ENCODE measurements around the gene PCDHGB5.

- TF ChIP-seq, protein P1, sequence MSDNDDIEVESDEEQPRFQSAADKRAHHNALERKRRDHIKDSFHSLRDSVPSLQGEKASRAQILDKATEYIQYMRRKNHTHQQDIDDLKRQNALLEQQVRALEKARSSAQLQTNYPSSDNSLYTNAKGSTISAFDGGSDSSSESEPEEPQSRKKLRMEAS (IDR thresholded peaks at IDR 0.05): no peak
- no peak for TF ChIP-seq RAD21 (IDR thresholded peaks at IDR 0.05; ENCODE audit: low read depth)
- TF ChIP-seq EP300 (IDR thresholded peaks at IDR 0.05; ENCODE audit: borderline replicate concordance): no peak
- no peak for TF ChIP-seq CEBPB (IDR thresholded peaks at IDR 0.05)
- no peak for TF ChIP-seq NFIC (IDR thresholded peaks at IDR 0.05)
- TF ChIP-seq FOXM1 (IDR thresholded peaks at IDR 0.05; ENCODE audit: borderline replicate concordance, low read depth): no peak
- no peak for TF ChIP-seq REST (IDR thresholded peaks at IDR 0.05; ENCODE audit: low read depth)
- no peak for TF ChIP-seq CREB1 (IDR thresholded peaks at IDR 0.05; ENCODE audit: low read depth)
- TF ChIP-seq TAF1 (IDR thresholded peaks at IDR 0.05; ENCODE audit: low read depth): no peak
- TF ChIP-seq TEAD4 (IDR thresholded peaks at IDR 0.05): no peak
These were observed 2.0 kb downstream of the PCDHGB5 start for GRCh38 chr5:141399555-141400258.

Measured in Ishikawa (cell line).